Upper lobe of right lung (tissue), 1 donor: ENCODE measurements around the gene HDAC4. TPM values are rescaled to one million over a fixed set of nuclear protein-coding genes. Genes with fewer than 3 reads are reported as not detected.

Experiments
- ATAC-seq: fragments of 200-7000 bp; cut with Tn5 transposase; one replicate; pipeline ENCODE4 v1.9.1; 2020; ENCODE audit warnings: mild to moderate bottlenecking, moderate library complexity
- DNase-seq: peaks from one replicate; pipeline ENCODE4 v3.0.0-alpha.2; 2020
- H3K27ac ChIP-seq: fragments of 200-600 bp; one replicate; pipeline ENCODE4 v1.8.0; 2022
- H3K27me3 ChIP-seq: fragments of 200-600 bp; one replicate; pipeline ENCODE4 v1.8.0; 2022; ENCODE audit warnings: mild to moderate bottlenecking
- H3K36me3 ChIP-seq: fragments of 200-600 bp; one replicate; pipeline ENCODE4 v1.8.0; 2022
- H3K4me1 ChIP-seq: fragments of 200-600 bp; one replicate; pipeline ENCODE4 v1.8.0; 2022
- H3K4me3 ChIP-seq: fragments of 200-600 bp; one replicate; pipeline ENCODE4 v1.8.0; 2022; ENCODE audit warnings: mild to moderate bottlenecking
- H3K9me3 ChIP-seq: fragments of 200-600 bp; one replicate; pipeline ENCODE4 v1.8.0; 2022
- CTCF ChIP-seq: fragments of 200-600 bp; IDR thresholded peaks from one replicate; pipeline ENCODE4 v1.8.0; 2022; ENCODE audit warnings: antibody characterized with exemption
- intact Hi-C: fragments of 100-400 bp; cut with DNase I; formaldehyde crosslinking; loops from one replicate; pipeline ENCODE4 v1.11.0; 2022
- microRNA-seq: library from miRNA; unstranded; fragments of <30 nt; microRNA quantifications from one replicate; pipeline ENCODE4 v1.2.0, GENCODE V29; 2020; ENCODE audit warnings: borderline microRNAs expressed
- total RNA-seq: library from RNA; stranded (reverse); fragmentation: NEBNext Ultra II Directional; extraction: Animal tissue kit (Norgen Biotek cat#: 25700); gene quantifications from one replicate; pipeline ENCODE4 v1.2.1, GENCODE V29; 2021
- donor health status: DM: no; HTN: yes; CAD: no; lungs with severe emphysema.

HDAC4 gene
- total RNA-seq, 1 donor from 2014 or later: 44.1 TPM

- intact Hi-C loops: no loop called here
- Histone ChIP-seq H3K4me3 (no peak overlapping the region), H3K27me3 (peaks cover 9% of the 10 kb centered on the region), H3K4me1 (no peaks in the 10 kb centered on the region), H3K36me3 (no peaks in the 10 kb centered on the region), H3K27ac (no peak overlapping the region), H3K9me3 (no peaks in the 10 kb centered on the region)
- DNase-seq (no peak), ATAC-seq (no peak)
- TF ChIP-seq CTCF: no peak
Measured at GRCh38 chr2:239001794-239002193, 399.0 kb downstream of the HDAC4 start.

- Histone ChIP-seq H3K4me1 (no peaks in the 10 kb centered on the region), H3K27ac (no peak overlapping the region), H3K4me3 (no peak overlapping the region), H3K9me3 (no peaks in the 10 kb centered on the region), H3K27me3 (peaks cover 6% of the 10 kb centered on the region), H3K36me3 (no peaks in the 10 kb centered on the region)
- TF ChIP-seq CTCF: no peak
- ATAC-seq (no peak), DNase-seq (no peak)
- intact Hi-C loops: no loop called here
Measured at GRCh38 chr2:239000500-239001073, 400.2 kb downstream of the HDAC4 start.

- H3K27ac ChIP-seq: no peak overlapping the region
- peaks cover 5% of the 10 kb centered on the region for H3K27me3 ChIP-seq
- TF ChIP-seq CTCF: no peak
Measured at GRCh38 chr2:239000089-239000488, 400.7 kb downstream of the HDAC4 start.

GRCh38 chr2:238999291-238999741 lies 401.5 kb downstream of the HDAC4 start:
- no peak for DNase-seq

More at GRCh38 chr2:239000089-239000488, 400.7 kb downstream of the HDAC4 start:
- H3K4me3 ChIP-seq: no peak overlapping the region
- intact Hi-C loops: no loop called here
- no peaks in the 10 kb centered on the region for H3K36me3 ChIP-seq
- ATAC-seq (no peak), DNase-seq (no peak)
- no peaks in the 10 kb centered on the region for H3K9me3 ChIP-seq
- H3K4me1 ChIP-seq: no peaks in the 10 kb centered on the region

GRCh38 chr2:238998801-238999200 lies 402.0 kb downstream of the HDAC4 start:
- intact Hi-C loops: no loop called here
- Histone ChIP-seq H3K9me3 (no peaks in the 10 kb centered on the region), H3K27me3 (peaks cover under 1% of the 10 kb centered on the region), H3K4me3 (no peak overlapping the region), H3K4me1 (no peaks in the 10 kb centered on the region), H3K36me3 (no peaks in the 10 kb centered on the region), H3K27ac (no peak overlapping the region)
- DNase-seq: no peak
- ATAC-seq: no peak
- no peak for TF ChIP-seq CTCF

More at GRCh38 chr2:238999291-238999741, 401.5 kb downstream of the HDAC4 start:
- Histone ChIP-seq H3K27ac (no peak overlapping the region), H3K36me3 (no peaks in the 10 kb centered on the region), H3K4me1 (no peaks in the 10 kb centered on the region), H3K9me3 (no peaks in the 10 kb centered on the region), H3K4me3 (no peak overlapping the region), H3K27me3 (peaks cover 5% of the 10 kb centered on the region)
- ATAC-seq: no peak
- no peak for TF ChIP-seq CTCF
- intact Hi-C loops: no loop called here

Small RNAs within 50 kb of the gene (microRNA-seq; reads per million reads assigned to microRNA genes)
- gene MIR2467 (not detected), gene MIR4269 (not detected), gene MIR4440 (not detected), gene MIR4441 (not detected)
